GM18873 (cell line): Measurements from ENCODE around the gene TBCCD1.

ENCODE experiments used
- ATAC-seq: cut with Tn5 transposase; IDR thresholded peaks from one replicate; pipeline ENCODE4 v1.9.1; 2021; ENCODE audit warnings: mild to moderate bottlenecking, moderate library complexity, moderate number of reproducible peaks; ENCODE audit not compliant: unreplicated experiment, low FRiP score

Gene TBCCD1

GRCh38 chr3:186523434-186523833 is 43.7 kb downstream of the TBCCD1 start:
- no peak for ATAC-seq

- no peak for ATAC-seq
These were observed 44.1 kb downstream of the TBCCD1 start for GRCh38 chr3:186523022-186523421.

GRCh38 chr3:186520957-186521842 is 45.9 kb downstream of the TBCCD1 start:
- ATAC-seq: peak; percentile 51

- no peak for ATAC-seq
These were observed 46.7 kb downstream of the TBCCD1 start for GRCh38 chr3:186520431-186520830.

- ATAC-seq: peak; percentile 42
These were observed 48.0 kb downstream of the TBCCD1 start for GRCh38 chr3:186519021-186519658.

GRCh38 chr3:186517218-186517617 is 49.9 kb downstream of the TBCCD1 start:
- ATAC-seq: no peak

GRCh38 chr3:186516646-186517045 is 50.5 kb downstream of the TBCCD1 start:
- ATAC-seq: no peak

GRCh38 chr3:186515125-186515524 is 52.0 kb downstream of the TBCCD1 start:
- no peak for ATAC-seq

GRCh38 chr3:186514296-186515002 is 52.7 kb downstream of the TBCCD1 start:
- no peak for ATAC-seq

GRCh38 chr3:186513386-186513785 is 53.8 kb downstream of the TBCCD1 start:
- ATAC-seq: no peak

GRCh38 chr3:186512570-186513302 is 54.4 kb downstream of the TBCCD1 start:
- no peak for ATAC-seq

GRCh38 chr3:186511702-186512101 is 55.4 kb downstream of the TBCCD1 start:
- ATAC-seq: no peak

- ATAC-seq: peak; percentile 79
These were observed 55.9 kb downstream of the TBCCD1 start for GRCh38 chr3:186511245-186511644.

GRCh38 chr3:186510374-186511079 is 56.6 kb downstream of the TBCCD1 start:
- ATAC-seq: no peak

- no peak for ATAC-seq
These were observed 57.7 kb downstream of the TBCCD1 start for GRCh38 chr3:186509423-186509822.

- no peak for ATAC-seq
These were observed 60.3 kb downstream of the TBCCD1 start for GRCh38 chr3:186506857-186507256.

GRCh38 chr3:186506191-186506739 is 60.9 kb downstream of the TBCCD1 start:
- no peak for ATAC-seq

GRCh38 chr3:186502966-186503712 is 64.0 kb downstream of the TBCCD1 start:
- ATAC-seq: no peak
